Vagina (tissue), 2 donors: ENCODE results near the gene FSTL5. TPM values are rescaled to one million over a fixed set of nuclear protein-coding genes. Genes with fewer than 3 reads are reported as not detected.

Experiments
- DNase-seq, 2 donors: peaks; one replicate each; pipeline ENCODE4 v3.0.0-alpha.2; 2017; ENCODE audit errors: extremely low spot score in 2 of 2
- H3K27ac ChIP-seq: fragments of 200-600 bp; sonication (generic); one replicate; pipeline ENCODE4 v1.5.1; 2019
- H3K27me3 ChIP-seq: fragments of 200-600 bp; sonication (generic); one replicate; pipeline ENCODE4 v1.5.1; 2019
- H3K36me3 ChIP-seq, 2 donors: fragments of 200-600 bp; sonication (generic); one replicate each; pipeline ENCODE4 v1.5.1; 2017 to 2019
- H3K4me1 ChIP-seq: fragments of 200-600 bp; sonication (generic); one replicate; pipeline ENCODE4 v1.5.1; 2019
- H3K4me3 ChIP-seq, 2 donors: fragments of 200-600 bp; sonication (generic); 1 replicate in 1 of 2; 2 replicates in 1 of 2; pipeline ENCODE4 v1.5.1; 2016 to 2019
- H3K9me3 ChIP-seq: fragments of 200-600 bp; sonication (generic); one replicate; pipeline ENCODE4 v1.5.1; 2019
- CTCF ChIP-seq, 3 experiments: fragments of 450-650 bp in 2 of 3; fragments of 200-600 bp in 1 of 3; sonication (generic) in 1 of 3; IDR thresholded peaks; one replicate each; pipeline ENCODE4 v1.5.1; 2017 to 2019; ENCODE audit warnings: antibody characterized with exemption in 3 of 3, mild to moderate bottlenecking in 2 of 3, moderate library complexity in 2 of 3
- POLR2A ChIP-seq, 2 donors: fragments of 450-650 bp; IDR thresholded peaks; one replicate each; pipeline ENCODE4 v1.6.1; 2017; ENCODE audit warnings: antibody characterized with exemption in 2 of 2, mild to moderate bottlenecking in 2 of 2, moderate library complexity in 2 of 2
- POLR2AphosphoS5 ChIP-seq, 2 donors: sonication (generic); formaldehyde crosslinking; IDR thresholded peaks; one replicate each; pipeline ENCODE4 v1.9.0; 2017; ENCODE audit warnings: antibody characterized with exemption in 2 of 2, mild to moderate bottlenecking in 2 of 2, low read depth in 1 of 2; ENCODE audit not compliant: insufficient read depth in 1 of 2
- intact Hi-C: fragments of 100-400 bp; cut with DNase I; formaldehyde crosslinking; loops from one replicate; pipeline ENCODE4 v1.15.1; 2023
- total RNA-seq: library from RNA; depleted of rRNA; stranded (reverse); fragments of >200 nt; gene quantifications from one replicate; pipeline ENCODE4 v1.2.3, GENCODE V29; 2016

FSTL5 gene
- total RNA-seq, 1 donor from 2014 or later, result 0.74 TPM

GRCh38 chr4:161655148-161655547, 508.7 kb downstream of the FSTL5 start:
- TF ChIP-seq POLR2A (IDR thresholded peaks at IDR 0.05) (no peak), CTCF (IDR thresholded peaks at IDR 0.05) (no peak), POLR2AphosphoS5 (IDR thresholded peaks at IDR 0.05; ENCODE audit: insufficient read depth in 1 of 2, low read depth in 1 of 2) (no peak)
- H3K36me3 ChIP-seq, result no peaks in the 10 kb centered on the region
- H3K27me3 ChIP-seq, result no peaks in the 10 kb centered on the region
- no peak for DNase-seq
- H3K4me1 ChIP-seq, result no peaks in the 10 kb centered on the region
- no peak overlapping the region for H3K4me3 ChIP-seq
- H3K9me3 ChIP-seq, result no peaks in the 10 kb centered on the region
- intact Hi-C loops, result no loop called here
- no peak overlapping the region for H3K27ac ChIP-seq

GRCh38 chr4:161653697-161654096, 510.1 kb downstream of the FSTL5 start:
- Histone ChIP-seq H3K9me3 (no peaks in the 10 kb centered on the region), H3K4me1 (no peaks in the 10 kb centered on the region), H3K36me3 (no peaks in the 10 kb centered on the region), H3K4me3 (no peak overlapping the region), H3K27me3 (no peaks in the 10 kb centered on the region), H3K27ac (no peak overlapping the region)
- no peak for TF ChIP-seq POLR2A (IDR thresholded peaks at IDR 0.05)
- TF ChIP-seq CTCF (IDR thresholded peaks at IDR 0.05), result no peak
- no peak for TF ChIP-seq POLR2AphosphoS5 (IDR thresholded peaks at IDR 0.05; ENCODE audit: insufficient read depth in 1 of 2, low read depth in 1 of 2)
- intact Hi-C loops, result no loop called here
- DNase-seq, result no peak

- Histone ChIP-seq H3K27me3 (no peaks in the 10 kb centered on the region), H3K4me1 (no peaks in the 10 kb centered on the region), H3K36me3 (no peaks in the 10 kb centered on the region), H3K27ac (no peak overlapping the region), H3K9me3 (no peaks in the 10 kb centered on the region), H3K4me3 (no peak overlapping the region)
- no peak for TF ChIP-seq CTCF (IDR thresholded peaks at IDR 0.05)
- TF ChIP-seq POLR2A (IDR thresholded peaks at IDR 0.05), result no peak
- TF ChIP-seq POLR2AphosphoS5 (IDR thresholded peaks at IDR 0.05; ENCODE audit: insufficient read depth in 1 of 2, low read depth in 1 of 2), result no peak
- no peak for DNase-seq
- intact Hi-C loops, result no loop called here
These were observed 512.2 kb downstream of the FSTL5 start for GRCh38 chr4:161651586-161651985.

DNA sequence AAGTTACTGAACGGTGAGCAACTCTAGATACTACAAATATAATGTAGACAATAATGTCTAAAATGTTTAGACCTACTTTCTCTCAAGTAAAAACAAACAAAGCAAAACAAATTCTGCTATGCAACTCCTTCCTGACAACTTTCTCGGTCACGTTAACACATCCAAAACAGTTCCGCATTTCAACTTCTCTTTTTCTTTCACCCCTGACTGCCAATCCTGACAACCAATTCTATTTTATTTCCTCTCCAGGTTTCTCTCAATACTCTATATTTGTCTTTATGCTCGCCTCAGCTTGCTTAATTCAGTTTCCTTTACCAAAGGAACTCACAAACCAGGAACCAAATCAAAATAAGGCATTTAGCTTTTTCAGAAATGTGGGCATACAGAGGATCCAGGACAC, 513.0 kb downstream of the FSTL5 start:
- no peak for DNase-seq
- H3K27ac ChIP-seq, result no peak overlapping the region
- no peak for TF ChIP-seq POLR2AphosphoS5 (IDR thresholded peaks at IDR 0.05; ENCODE audit: insufficient read depth in 1 of 2, low read depth in 1 of 2)
- no peak for TF ChIP-seq CTCF (IDR thresholded peaks at IDR 0.05)
- TF ChIP-seq POLR2A (IDR thresholded peaks at IDR 0.05), result no peak
- H3K4me3 ChIP-seq, result no peak overlapping the region
- H3K36me3 ChIP-seq, result no peaks in the 10 kb centered on the region
- H3K27me3 ChIP-seq, result no peaks in the 10 kb centered on the region
- no peaks in the 10 kb centered on the region for H3K4me1 ChIP-seq
- no peaks in the 10 kb centered on the region for H3K9me3 ChIP-seq
- intact Hi-C loops, result no loop called here

GRCh38 chr4:161647757-161648156, 516.0 kb downstream of the FSTL5 start:
- no peaks in the 10 kb centered on the region for H3K9me3 ChIP-seq
- intact Hi-C loops, result no loop called here
- no peak for DNase-seq
- no peak overlapping the region for H3K27ac ChIP-seq
- no peaks in the 10 kb centered on the region for H3K36me3 ChIP-seq
- no peak for TF ChIP-seq CTCF (IDR thresholded peaks at IDR 0.05)
- TF ChIP-seq POLR2AphosphoS5 (IDR thresholded peaks at IDR 0.05; ENCODE audit: insufficient read depth in 1 of 2, low read depth in 1 of 2), result no peak
- TF ChIP-seq POLR2A (IDR thresholded peaks at IDR 0.05), result no peak
- H3K27me3 ChIP-seq, result no peaks in the 10 kb centered on the region
- H3K4me1 ChIP-seq, result no peaks in the 10 kb centered on the region
- H3K4me3 ChIP-seq, result no peak overlapping the region
